Measurements from ENCODE around the gene CCDC47. TPM values are rescaled to one million over a fixed set of nuclear protein-coding genes. Genes with fewer than 3 reads are reported as not detected.

CCDC47 gene
- total and polyA plus RNA-seq, 4 donors, result 33.0 to 87.2 (median 62.8) TPM

DNA sequence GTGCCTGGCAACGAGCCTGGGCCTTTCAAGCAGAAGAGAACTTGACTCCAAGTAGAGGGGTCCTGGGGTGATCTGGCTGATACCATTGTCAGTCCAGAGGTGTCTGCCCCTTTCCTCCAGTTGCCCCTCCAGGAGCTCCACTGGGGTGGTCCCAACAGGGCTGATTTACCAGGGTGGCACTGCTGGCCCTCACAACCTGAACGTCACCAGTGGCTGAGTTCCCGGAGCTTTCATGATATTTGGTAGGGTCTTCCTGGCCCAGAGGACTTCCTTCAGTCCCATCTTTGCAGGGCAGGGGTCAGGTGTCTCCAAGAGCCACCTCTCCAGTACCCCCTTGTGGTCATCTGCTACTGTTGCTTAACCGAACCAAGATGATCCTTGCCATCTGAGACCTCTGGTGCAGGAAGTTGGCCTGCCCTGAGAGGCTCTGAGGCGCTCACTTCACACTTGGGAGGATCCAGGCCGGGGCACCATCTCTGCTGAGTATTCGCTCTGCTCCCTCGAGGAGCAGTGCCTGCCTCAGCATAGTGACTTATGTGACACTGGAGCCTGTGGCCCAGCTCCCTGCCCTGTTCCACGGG lies 76.9 kb downstream of the CCDC47 start:
- TF ChIP-seq, protein P1, sequence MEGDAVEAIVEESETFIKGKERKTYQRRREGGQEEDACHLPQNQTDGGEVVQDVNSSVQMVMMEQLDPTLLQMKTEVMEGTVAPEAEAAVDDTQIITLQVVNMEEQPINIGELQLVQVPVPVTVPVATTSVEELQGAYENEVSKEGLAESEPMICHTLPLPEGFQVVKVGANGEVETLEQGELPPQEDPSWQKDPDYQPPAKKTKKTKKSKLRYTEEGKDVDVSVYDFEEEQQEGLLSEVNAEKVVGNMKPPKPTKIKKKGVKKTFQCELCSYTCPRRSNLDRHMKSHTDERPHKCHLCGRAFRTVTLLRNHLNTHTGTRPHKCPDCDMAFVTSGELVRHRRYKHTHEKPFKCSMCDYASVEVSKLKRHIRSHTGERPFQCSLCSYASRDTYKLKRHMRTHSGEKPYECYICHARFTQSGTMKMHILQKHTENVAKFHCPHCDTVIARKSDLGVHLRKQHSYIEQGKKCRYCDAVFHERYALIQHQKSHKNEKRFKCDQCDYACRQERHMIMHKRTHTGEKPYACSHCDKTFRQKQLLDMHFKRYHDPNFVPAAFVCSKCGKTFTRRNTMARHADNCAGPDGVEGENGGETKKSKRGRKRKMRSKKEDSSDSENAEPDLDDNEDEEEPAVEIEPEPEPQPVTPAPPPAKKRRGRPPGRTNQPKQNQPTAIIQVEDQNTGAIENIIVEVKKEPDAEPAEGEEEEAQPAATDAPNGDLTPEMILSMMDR (IDR thresholded peaks at IDR 0.05; ENCODE audit: low read depth, low read length, missing input control), result peak; percentile 20
- TF ChIP-seq RAD21 (IDR thresholded peaks at IDR 0.05), result peak in 1 of 2 donors; percentile 61
- no peak for TF ChIP-seq YY1 (IDR thresholded peaks at IDR 0.05)
- TF ChIP-seq, protein P2, sequence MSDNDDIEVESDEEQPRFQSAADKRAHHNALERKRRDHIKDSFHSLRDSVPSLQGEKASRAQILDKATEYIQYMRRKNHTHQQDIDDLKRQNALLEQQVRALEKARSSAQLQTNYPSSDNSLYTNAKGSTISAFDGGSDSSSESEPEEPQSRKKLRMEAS (IDR thresholded peaks at IDR 0.05), result no peak
- TF ChIP-seq NR2F2 (IDR thresholded peaks at IDR 0.05), result peak; percentile 19
- TF ChIP-seq JUND (IDR thresholded peaks at IDR 0.05), result no peak
- peak in 1 of 2 donors; percentile 23 for TF ChIP-seq RXRA (IDR thresholded peaks at IDR 0.05)
- no peak for TF ChIP-seq SP1 (IDR thresholded peaks at IDR 0.05)
- Histone ChIP-seq H3K27ac (ENCODE audit: low read depth in 1 of 2, low read length in 2 of 2) (peak overlapping the region in 1 of 2 donors; percentile 35), H3K27me3 (ENCODE audit: control insufficient read depth in 4 of 4, insufficient read depth in 4 of 4, low read length in 3 of 4) (no peaks in the 10 kb centered on the region), H3K36me3 (ENCODE audit: control insufficient read depth in 4 of 4, insufficient read depth in 3 of 4, low read depth in 1 of 4, low read length in 3 of 4) (peaks cover 12 to 27% (median 18%) of the 10 kb centered on the region in 4 donors), H3K4me3 (ENCODE audit: low read depth in 1 of 3, low read length in 3 of 3) (no peak overlapping the region), H3K9me3 (ENCODE audit: control insufficient read depth in 4 of 4, low read length in 3 of 4) (no peaks in the 10 kb centered on the region), H3K4me1 (ENCODE audit: control insufficient read depth in 4 of 4, insufficient read depth in 4 of 4, low read length in 3 of 4) (peaks cover 14 to 34% (median 21%) of the 10 kb centered on the region in 4 donors), H3K9ac (ENCODE audit: low read depth in 1 of 2, low read length in 2 of 2) (no peak overlapping the region)
- DNase-seq (ENCODE audit: low spot score), result no peak
- WGBS, result 76% methylated on average over 9 of the region's 9 CpGs

DNA sequence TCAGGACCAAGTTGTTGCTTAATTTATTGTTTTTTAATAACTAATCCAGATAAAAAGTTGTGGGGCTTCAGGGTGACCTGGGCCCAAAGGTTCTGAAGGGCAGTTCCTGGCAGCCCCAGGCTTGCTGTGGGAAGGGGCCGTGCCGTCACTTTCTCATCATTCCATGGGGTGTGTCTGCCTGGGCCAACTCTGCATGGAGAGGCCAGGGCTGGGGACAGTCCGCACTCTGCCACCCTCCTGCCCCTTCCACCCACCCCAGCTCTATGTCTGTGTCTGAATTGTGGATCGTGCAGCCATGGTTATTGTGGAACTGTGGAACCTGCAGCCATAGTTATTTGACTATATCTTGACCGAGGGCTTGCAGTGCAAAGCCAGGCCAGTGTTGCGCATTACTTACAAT lies 77.5 kb downstream of the CCDC47 start:
- no peak for TF ChIP-seq GABPA (IDR thresholded peaks at IDR 0.05 in 1 of 2, conservative IDR thresholded peaks at IDR 0.05 in 1 of 2)
- no peak for TF ChIP-seq HNF4A (conservative IDR thresholded peaks at IDR 0.05)
- H3K27ac ChIP-seq (ENCODE audit: low read depth in 1 of 2, low read length in 2 of 2), result no peak overlapping the region
- no peak for DNase-seq (ENCODE audit: low spot score)

More for the DNA sequence above, 77.5 kb downstream of the CCDC47 start:
- WGBS, result 89% methylated on average over 6 of the region's 6 CpGs
- Histone ChIP-seq H3K36me3 (ENCODE audit: control insufficient read depth in 4 of 4, insufficient read depth in 3 of 4, low read depth in 1 of 4, low read length in 3 of 4) (peaks cover 15 to 33% (median 24%) of the 10 kb centered on the region in 4 donors), H3K4me1 (ENCODE audit: control insufficient read depth in 4 of 4, insufficient read depth in 4 of 4, low read length in 3 of 4) (peaks cover 14 to 34% (median 21%) of the 10 kb centered on the region in 4 donors), H3K9me3 (ENCODE audit: control insufficient read depth in 4 of 4, low read length in 3 of 4) (no peaks in the 10 kb centered on the region), H3K9ac (ENCODE audit: low read depth in 1 of 2, low read length in 2 of 2) (no peak overlapping the region), H3K4me3 (ENCODE audit: low read depth in 1 of 3, low read length in 3 of 3) (no peak overlapping the region), H3K27me3 (ENCODE audit: control insufficient read depth in 4 of 4, insufficient read depth in 4 of 4, low read length in 3 of 4) (no peaks in the 10 kb centered on the region)

Other genes with a start within 250 kb of the CCDC47 start
- gene DCAF7, start 223.1 kb downstream of the CCDC47 start, total RNA-seq, result 10 to 100 TPM; 14.4 to 24.0 TPM
- 10 to 100 TPM; 13.2 to 15.6 TPM for gene DCAF7, start 223.1 kb downstream of the CCDC47 start, polyA plus RNA-seq
- 10 to 100 TPM; 14.3 to 33.2 TPM for gene TACO1, start 172.7 kb downstream of the CCDC47 start, total RNA-seq
- gene TACO1, start 172.7 kb downstream of the CCDC47 start, polyA plus RNA-seq, result 10 to 100 TPM; 50.1 to 55.8 TPM
- gene MAP3K3, start 151.2 kb downstream of the CCDC47 start, total RNA-seq, result 10 to 100 TPM; 12.8 to 28.7 TPM
- gene MAP3K3, start 151.2 kb downstream of the CCDC47 start, polyA plus RNA-seq, result 1 to 10 TPM; 3.9 to 9.1 TPM
- gene LIMD2, start 73.5 kb downstream of the CCDC47 start, total RNA-seq, result 10 to 100 TPM in 1 of 2 donors, 1 to 10 TPM in 1; 6.2 to 24.2 TPM
- 1 to 10 TPM; 5.9 to 9.6 TPM for gene LIMD2, start 73.5 kb downstream of the CCDC47 start, polyA plus RNA-seq
- gene STRADA, start 31.8 kb downstream of the CCDC47 start, total RNA-seq, result 10 to 100 TPM in 1 of 2 donors, 1 to 10 TPM in 1; 7.8 to 17.9 TPM
- 1 to 10 TPM; 7.7 to 8.6 TPM for gene STRADA, start 31.8 kb downstream of the CCDC47 start, polyA plus RNA-seq
- gene DDX42, start 573 bp upstream of the CCDC47 start, total RNA-seq, result 10 to 100 TPM; 39.7 to 64.2 TPM
- gene DDX42, start 573 bp upstream of the CCDC47 start, polyA plus RNA-seq, result 10 to 100 TPM; 15.0 to 20.1 TPM
- gene PSMC5, start 53.8 kb upstream of the CCDC47 start, total RNA-seq, result 10 to 100 TPM; 51.0 to 57.1 TPM
- 10 to 100 TPM; 87.3 to 87.4 TPM for gene PSMC5, start 53.8 kb upstream of the CCDC47 start, polyA plus RNA-seq
- gene FTSJ3, start 54.1 kb upstream of the CCDC47 start, total RNA-seq, result 10 to 100 TPM; 20.2 to 31.1 TPM
- 10 to 100 TPM; 10.5 to 18.2 TPM for gene FTSJ3, start 54.1 kb upstream of the CCDC47 start, polyA plus RNA-seq
- gene SMARCD2, start 69.1 kb upstream of the CCDC47 start, total RNA-seq, result 10 to 100 TPM; 36.3 to 67.9 TPM
- 10 to 100 TPM; 14.5 to 42.5 TPM for gene SMARCD2, start 69.1 kb upstream of the CCDC47 start, polyA plus RNA-seq
- gene CSH2, start 100.1 kb upstream of the CCDC47 start, total RNA-seq, result not detected
- not detected for gene CSH2, start 100.1 kb upstream of the CCDC47 start, polyA plus RNA-seq
- gene GH2, start 108.3 kb upstream of the CCDC47 start, total RNA-seq, result not detected
- not detected for gene GH2, start 108.3 kb upstream of the CCDC47 start, polyA plus RNA-seq
- not detected for gene CSH1, start 123.0 kb upstream of the CCDC47 start, total RNA-seq
- not detected for gene CSH1, start 123.0 kb upstream of the CCDC47 start, polyA plus RNA-seq
- not detected for gene CSHL1, start 137.7 kb upstream of the CCDC47 start, total RNA-seq
- gene CSHL1, start 137.7 kb upstream of the CCDC47 start, polyA plus RNA-seq, result not detected
- not detected for gene GH1, start 145.2 kb upstream of the CCDC47 start, total RNA-seq
- gene GH1, start 145.2 kb upstream of the CCDC47 start, polyA plus RNA-seq, result not detected
- 1 to 10 TPM; 1.3 to 6.5 TPM for gene CD79B, start 158.7 kb upstream of the CCDC47 start, total RNA-seq
- gene CD79B, start 158.7 kb upstream of the CCDC47 start, polyA plus RNA-seq, result 1 to 10 TPM; 3.4 to 3.6 TPM
- 1 to 10 TPM in 1 of 2 donors, under 1 TPM in 1; 0.70 to 1.3 TPM for gene SCN4A, start 199.3 kb upstream of the CCDC47 start, total RNA-seq
- under 1 TPM; 0.04 to 0.15 TPM for gene SCN4A, start 199.3 kb upstream of the CCDC47 start, polyA plus RNA-seq
- under 1 TPM in 1 of 2 donors, not detected in 1; 0.14 TPM for gene PRR29, start 224.8 kb upstream of the CCDC47 start, total RNA-seq
- under 1 TPM; 0.02 to 0.35 TPM for gene PRR29, start 224.8 kb upstream of the CCDC47 start, polyA plus RNA-seq
- gene ICAM2, start 247.0 kb upstream of the CCDC47 start, total RNA-seq, result 10 to 100 TPM; 10.1 to 17.5 TPM
- gene ICAM2, start 247.0 kb upstream of the CCDC47 start, polyA plus RNA-seq, result 10 to 100 TPM in 1 of 2 donors, 1 to 10 TPM in 1; 9.6 to 14.7 TPM

Measured in liver (tissue), 9 donors.